Ishikawa (cell line): ENCODE data around the gene NAV2.

Experiments
- CEBPB ChIP-seq: IDR thresholded peaks from 2 replicates; pipeline ENCODE4 v1.6.1; 2012
- EP300 ChIP-seq: IDR thresholded peaks from 2 replicates; pipeline ENCODE4 v1.6.1; 2012; ENCODE audit warnings: borderline replicate concordance
- FOXM1 ChIP-seq: IDR thresholded peaks from 2 replicates; pipeline ENCODE4 v1.6.1; 2012; ENCODE audit warnings: low read depth, borderline replicate concordance
- RAD21 ChIP-seq: IDR thresholded peaks from 2 replicates; pipeline ENCODE4 v1.6.1; 2012; ENCODE audit warnings: low read depth
- TAF1 ChIP-seq: IDR thresholded peaks from 2 replicates; pipeline ENCODE4 v1.6.1; 2012; ENCODE audit warnings: low read depth, mild to moderate bottlenecking
- YY1 ChIP-seq: IDR thresholded peaks from 2 replicates; pipeline ENCODE4 v1.6.1; 2012; ENCODE audit warnings: low read depth
- TF ChIP-seq, protein P1 (sequence below): IDR thresholded peaks from 2 replicates; pipeline ENCODE4 v1.6.1; 2012
- TF ChIP-seq, protein P2 (sequence below): IDR thresholded peaks from 2 replicates; pipeline ENCODE4 v1.6.1; 2012

DNA sequence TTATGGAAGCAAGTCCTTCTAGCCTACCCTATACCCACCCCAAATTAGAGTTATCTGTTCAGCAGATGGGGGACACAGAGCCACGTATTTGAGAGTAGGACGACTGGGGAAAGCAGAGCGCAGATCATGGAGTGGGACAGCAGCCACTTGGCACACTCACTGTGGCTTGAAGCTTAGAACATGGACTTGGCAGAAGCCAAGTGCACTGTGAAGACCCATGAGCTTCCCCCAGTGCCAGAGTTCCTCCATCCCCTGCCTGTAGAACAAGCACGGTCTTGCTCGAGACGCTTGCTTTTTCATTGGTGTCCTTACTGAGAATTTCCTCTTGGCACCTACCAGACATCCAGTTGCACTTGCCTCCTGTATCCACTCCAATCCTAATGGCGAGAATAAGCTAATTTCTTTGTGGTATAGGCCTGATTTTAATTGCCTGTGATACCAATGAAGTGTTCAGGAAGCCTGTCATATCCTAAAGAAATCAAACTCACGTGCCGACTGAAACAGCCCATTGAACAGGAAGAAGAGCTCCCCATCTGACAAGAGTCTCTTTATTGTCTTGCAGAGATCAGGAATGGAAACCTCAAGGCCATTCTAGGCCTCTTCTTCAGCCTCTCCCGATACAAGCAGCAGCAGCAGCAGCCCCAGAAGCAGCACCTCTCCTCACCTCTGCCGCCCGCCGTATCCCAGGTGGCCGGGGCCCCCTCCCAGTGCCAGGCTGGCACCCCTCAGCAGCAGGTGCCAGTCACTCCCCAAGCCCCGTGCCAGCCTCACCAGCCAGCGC lies 166.9 kb downstream of the NAV2 start:
- no peak for TF ChIP-seq EP300
- TF ChIP-seq FOXM1: no peak
- no peak for TF ChIP-seq TAF1
- TF ChIP-seq RAD21: no peak
- no peak for TF ChIP-seq YY1
- TF ChIP-seq CEBPB: no peak
- TF ChIP-seq, protein P1, sequence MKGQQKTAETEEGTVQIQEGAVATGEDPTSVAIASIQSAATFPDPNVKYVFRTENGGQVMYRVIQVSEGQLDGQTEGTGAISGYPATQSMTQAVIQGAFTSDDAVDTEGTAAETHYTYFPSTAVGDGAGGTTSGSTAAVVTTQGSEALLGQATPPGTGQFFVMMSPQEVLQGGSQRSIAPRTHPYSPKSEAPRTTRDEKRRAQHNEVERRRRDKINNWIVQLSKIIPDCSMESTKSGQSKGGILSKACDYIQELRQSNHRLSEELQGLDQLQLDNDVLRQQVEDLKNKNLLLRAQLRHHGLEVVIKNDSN: no peak
- TF ChIP-seq, protein P2, sequence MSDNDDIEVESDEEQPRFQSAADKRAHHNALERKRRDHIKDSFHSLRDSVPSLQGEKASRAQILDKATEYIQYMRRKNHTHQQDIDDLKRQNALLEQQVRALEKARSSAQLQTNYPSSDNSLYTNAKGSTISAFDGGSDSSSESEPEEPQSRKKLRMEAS: no peak
